Astrocyte (in vitro differentiated cells and primary cell): Measurements from ENCODE around the gene DCDC2C. TPM values are rescaled to one million over a fixed set of nuclear protein-coding genes. Genes with fewer than 3 reads are reported as not detected.

Experiments used
- DNase-seq: peaks from one replicate; pipeline ENCODE4 v3.0.0-alpha.2; 2010; ENCODE audit warnings: low read depth
- FAIRE-seq: peaks from 2 replicates; lab custom pipeline; 2011; peaks lifted over from hg19 to GRCh38; lab: Jason Lieb, UNC
- H2AFZ ChIP-seq: 2 replicates; pipeline ENCODE4 v1.6.0; 2012; ENCODE audit warnings: low read depth, low read length, inconsistent platforms
- H3K27ac ChIP-seq: 2 replicates; pipeline ENCODE4 v1.5.1; 2011; ENCODE audit warnings: low read depth, low read length, inconsistent platforms
- H3K27me3 ChIP-seq: 2 replicates; pipeline ENCODE4 v1.6.0; 2011; ENCODE audit warnings: low read length, inconsistent platforms; ENCODE audit not compliant: insufficient read depth
- H3K36me3 ChIP-seq: 2 replicates; pipeline ENCODE4 v1.5.1; 2011; ENCODE audit warnings: low read length, inconsistent platforms; ENCODE audit not compliant: insufficient read depth
- H3K4me1 ChIP-seq: 2 replicates; pipeline ENCODE4 v1.5.1; 2011; ENCODE audit warnings: low read length, inconsistent platforms; ENCODE audit not compliant: insufficient read depth
- H3K4me2 ChIP-seq: 2 replicates; pipeline ENCODE4 v1.6.0; 2012; ENCODE audit warnings: low read length, inconsistent platforms
- H3K4me3 ChIP-seq: 2 replicates; pipeline ENCODE4 v1.5.1; 2011; ENCODE audit warnings: low read depth, mild to moderate bottlenecking, low read length, inconsistent platforms; ENCODE audit not compliant: insufficient read depth
- H3K79me2 ChIP-seq: 2 replicates; pipeline ENCODE4 v1.6.0; 2012; ENCODE audit warnings: mild to moderate bottlenecking, low read length, inconsistent platforms; ENCODE audit not compliant: insufficient read depth
- H3K9ac ChIP-seq: 2 replicates; pipeline ENCODE4 v1.6.0; 2012; ENCODE audit warnings: mild to moderate bottlenecking, low read length, inconsistent platforms
- H3K9me3 ChIP-seq: 2 replicates; pipeline ENCODE4 v1.5.1; 2012; ENCODE audit warnings: low read depth, mild to moderate bottlenecking, low read length, inconsistent platforms; ENCODE audit not compliant: insufficient read depth
- H4K20me1 ChIP-seq: 2 replicates; pipeline ENCODE4 v1.6.0; 2012; ENCODE audit warnings: low read length, inconsistent platforms; ENCODE audit not compliant: insufficient read depth
- H3K27ac Mint-ChIP-seq: one replicate; pipeline ENCODE4 v1.8.0; 2021; ENCODE audit warnings: mild to moderate bottlenecking, mixed read lengths; ENCODE audit not compliant: unreplicated experiment
- H3K27me3 Mint-ChIP-seq: one replicate; pipeline ENCODE4 v1.8.0; 2021; ENCODE audit warnings: low read depth, mixed read lengths; ENCODE audit not compliant: unreplicated experiment
- H3K36me3 Mint-ChIP-seq: one replicate; pipeline ENCODE4 v1.8.0; 2021; ENCODE audit warnings: low read depth, mixed read lengths; ENCODE audit not compliant: unreplicated experiment
- H3K4me1 Mint-ChIP-seq: one replicate; pipeline ENCODE4 v1.8.0; 2021; ENCODE audit warnings: low read depth, mixed read lengths; ENCODE audit not compliant: unreplicated experiment
- H3K4me3 Mint-ChIP-seq: one replicate; pipeline ENCODE4 v1.8.0; 2021; ENCODE audit warnings: mild to moderate bottlenecking, moderate library complexity, mixed read lengths; ENCODE audit not compliant: unreplicated experiment
- H3K9me3 Mint-ChIP-seq: one replicate; pipeline ENCODE4 v1.8.0; 2021; ENCODE audit warnings: mild to moderate bottlenecking, mixed read lengths; ENCODE audit not compliant: unreplicated experiment
- CTCF ChIP-seq: IDR thresholded peaks from 2 replicates; pipeline ENCODE4 v1.5.1; 2011; ENCODE audit warnings: low read depth, mild to moderate bottlenecking, inconsistent platforms, low read length, moderate library complexity; ENCODE audit not compliant: insufficient read depth
- EZH2 ChIP-seq: IDR thresholded peaks from 2 replicates; pipeline ENCODE4 v1.6.1; 2012; ENCODE audit warnings: mild to moderate bottlenecking, low read length, inconsistent platforms; ENCODE audit not compliant: insufficient read depth
- total RNA-seq: library from RNA; stranded (reverse); gene quantifications from 2 replicates; pipeline ENCODE4 v1.2.1, GENCODE V29; 2021

DCDC2C gene
- total RNA-seq, 1 donor from 2014 or later = not detected

- Mint-ChIP-seq H3K27me3 (no peaks in the 10 kb centered on the region), H3K4me1 (peaks cover 4% of the 10 kb centered on the region), H3K4me3 (no peak overlapping the region), H3K9me3 (peaks cover 2% of the 10 kb centered on the region), H3K27ac (no peak overlapping the region), H3K36me3 (no peaks in the 10 kb centered on the region)
- Histone ChIP-seq H3K36me3 (no peaks in the 10 kb centered on the region), H3K4me2 (no peak overlapping the region), H2AFZ (no peak overlapping the region), H3K27ac (no peak overlapping the region), H3K9ac (no peak overlapping the region), H3K4me1 (no peaks in the 10 kb centered on the region), H3K9me3 (no peaks in the 10 kb centered on the region), H4K20me1 (no peaks in the 10 kb centered on the region), H3K79me2 (no peaks in the 10 kb centered on the region), H3K27me3 (no peaks in the 10 kb centered on the region), H3K4me3 (no peak overlapping the region)
- TF ChIP-seq EZH2 (no peak), CTCF (no peak)
- FAIRE-seq = no peak
- no peak for DNase-seq
Measured at GRCh38 chr2:3871002-3871401, 167.6 kb downstream of the DCDC2C start.

- Histone ChIP-seq H3K27ac (no peak overlapping the region), H3K4me2 (no peak overlapping the region), H3K36me3 (no peaks in the 10 kb centered on the region), H3K9me3 (no peaks in the 10 kb centered on the region), H3K27me3 (no peaks in the 10 kb centered on the region), H3K4me1 (no peaks in the 10 kb centered on the region), H4K20me1 (no peaks in the 10 kb centered on the region), H3K4me3 (no peak overlapping the region), H3K9ac (no peak overlapping the region), H2AFZ (no peak overlapping the region), H3K79me2 (no peaks in the 10 kb centered on the region)
- Mint-ChIP-seq H3K4me1 (peaks cover 4% of the 10 kb centered on the region), H3K4me3 (no peak overlapping the region), H3K36me3 (no peaks in the 10 kb centered on the region), H3K27ac (no peak overlapping the region), H3K9me3 (peaks cover 2% of the 10 kb centered on the region), H3K27me3 (no peaks in the 10 kb centered on the region)
- FAIRE-seq (no peak), DNase-seq (no peak)
- TF ChIP-seq CTCF = no peak
- no peak for TF ChIP-seq EZH2
Measured at GRCh38 chr2:3872451-3872850, 169.1 kb downstream of the DCDC2C start.

- H3K4me1 Mint-ChIP-seq = peaks cover 4% of the 10 kb centered on the region
- Histone ChIP-seq H3K36me3 (no peaks in the 10 kb centered on the region), H3K4me1 (no peaks in the 10 kb centered on the region), H4K20me1 (no peaks in the 10 kb centered on the region), H3K27me3 (no peaks in the 10 kb centered on the region), H3K9ac (no peak overlapping the region), H3K79me2 (no peaks in the 10 kb centered on the region), H3K9me3 (no peaks in the 10 kb centered on the region), H3K4me2 (no peak overlapping the region), H3K4me3 (no peak overlapping the region), H2AFZ (no peak overlapping the region), H3K27ac (no peak overlapping the region)
- H3K27me3 Mint-ChIP-seq = no peaks in the 10 kb centered on the region
- no peak for DNase-seq
- H3K4me3 Mint-ChIP-seq = no peak overlapping the region
- H3K27ac Mint-ChIP-seq = no peak overlapping the region
- FAIRE-seq = no peak
- no peaks in the 10 kb centered on the region for H3K36me3 Mint-ChIP-seq
- TF ChIP-seq EZH2 (no peak), CTCF (no peak)
- H3K9me3 Mint-ChIP-seq = peaks cover 3% of the 10 kb centered on the region
Measured at GRCh38 chr2:3873899-3874298, 170.5 kb downstream of the DCDC2C start.
